H1 (cell line): ENCODE measurements around the gene SPAG16. TPM values are rescaled to one million over a fixed set of nuclear protein-coding genes. Genes with fewer than 3 reads are reported as not detected.

Source experiments
- CTCF ChIA-PET: fragments of 300-600 bp; sonication (Branson Sonifier 250); formaldehyde crosslinking; loops from one replicate; lab custom pipeline; 2021; ENCODE audit not compliant: partially characterized antibody; lab: Charles Lee
- POLR2A ChIA-PET: fragments of 300-600 bp; sonication (Branson Sonifier 250); formaldehyde crosslinking; loops from one replicate; lab custom pipeline; 2021; ENCODE audit warnings: inconsistent platforms; ENCODE audit not compliant: partially characterized antibody; lab: Charles Lee
- DNase-seq, 2 experiments: peaks; one replicate each; pipeline versions ENCODE4 v3.0.0 to v3.0.0-alpha.2; 2010 to 2022; ENCODE audit warnings: low spot score in 2 of 2, low read depth in 1 of 2, mixed read lengths in 1 of 2
- FAIRE-seq: peaks from 2 replicates; lab custom pipeline; 2011; peaks lifted over from hg19 to GRCh38; lab: Jason Lieb, UNC
- H2AFZ ChIP-seq: 2 replicates; pipeline ENCODE4 v1.8.1; 2012; ENCODE audit warnings: low read length, inconsistent platforms
- H2AK5ac ChIP-seq: 2 replicates; pipeline ENCODE4 v1.6.1; 2013; ENCODE audit warnings: low read depth, low read length
- H2BK120ac ChIP-seq: replicated peaks from 2 replicates; pipeline ENCODE3; 2013; ENCODE audit warnings: low read depth, low read length, inconsistent platforms
- H2BK12ac ChIP-seq: 2 replicates; pipeline ENCODE4 v1.6.1; 2013; ENCODE audit warnings: low read depth, low read length
- H2BK15ac ChIP-seq: 2 replicates; pipeline ENCODE4 v1.6.1; 2013; ENCODE audit warnings: low read length
- H2BK20ac ChIP-seq: 2 replicates; pipeline ENCODE4 v1.6.1; 2013; ENCODE audit warnings: low read length
- H2BK5ac ChIP-seq: 2 replicates; pipeline ENCODE4 v1.6.1; 2013; ENCODE audit warnings: low read depth, low read length
- H3K14ac ChIP-seq: 2 replicates; pipeline ENCODE4 v1.6.1; 2013; ENCODE audit warnings: inconsistent platforms; ENCODE audit not compliant: insufficient read length
- H3K18ac ChIP-seq: 2 replicates; pipeline ENCODE4 v1.6.1; 2013; ENCODE audit warnings: low read length; ENCODE audit errors: extremely low read depth
- H3K23ac ChIP-seq: 2 replicates; pipeline ENCODE4 v1.6.1; 2013; ENCODE audit warnings: inconsistent platforms; ENCODE audit not compliant: insufficient read length
- H3K23me2 ChIP-seq: 2 replicates; pipeline ENCODE4 v1.6.1; 2013; ENCODE audit warnings: low read depth, low read length
- H3K27ac ChIP-seq: 2 replicates; pipeline ENCODE4 v1.6.1; 2011; ENCODE audit warnings: low read depth, low read length, inconsistent platforms
- H3K27me3 ChIP-seq, 4 experiments: replicated peaks in 1 of 4; 1 replicate in 1 of 4; 2 replicates in 3 of 4; pipeline versions ENCODE4 v1.6.1 to v1.8.1; 2011 to 2013; ENCODE audit warnings: low read length in 3 of 4, mild to moderate bottlenecking in 3 of 4, inconsistent platforms in 2 of 4, mixed read lengths in 2 of 4, moderate library complexity in 1 of 4; ENCODE audit not compliant: control insufficient read depth in 3 of 4, insufficient read depth in 3 of 4; ENCODE audit errors: extremely low read depth in 1 of 4
- H3K36me3 ChIP-seq, 4 experiments: 2 replicates each; pipeline versions ENCODE4 v1.6.1 to v1.8.1; 2011 to 2013; ENCODE audit warnings: mild to moderate bottlenecking in 4 of 4, low read length in 3 of 4, moderate library complexity in 2 of 4, control low read depth in 1 of 4, inconsistent platforms in 1 of 4; ENCODE audit not compliant: insufficient read depth in 4 of 4, control insufficient read depth in 2 of 4
- H3K4ac ChIP-seq: replicated peaks from 2 replicates; pipeline ENCODE3; 2013; ENCODE audit warnings: low read length, low read depth, mixed read lengths, inconsistent platforms; ENCODE audit not compliant: insufficient read length
- H3K4me1 ChIP-seq, 4 experiments: replicated peaks in 1 of 4; 1 replicate in 1 of 4; 2 replicates in 3 of 4; pipeline versions ENCODE4 v1.6.1 to v1.8.1; 2011 to 2013; ENCODE audit warnings: low read length in 3 of 4, inconsistent platforms in 2 of 4, mixed read lengths in 1 of 4; ENCODE audit not compliant: insufficient read depth in 4 of 4, control insufficient read depth in 3 of 4
- H3K4me2 ChIP-seq, 2 experiments: 2 replicates each; pipeline versions ENCODE4 v1.6.1 to v1.8.1; 2011 to 2013; ENCODE audit warnings: low read depth in 2 of 2, low read length in 2 of 2, control low read depth in 1 of 2, inconsistent platforms in 1 of 2, mild to moderate bottlenecking in 1 of 2; ENCODE audit not compliant: insufficient read depth in 1 of 2
- H3K4me3 ChIP-seq, 4 experiments: fragments of 200-600, 300-600 bp in 1 of 4; sonication (generic), shearing (Covaris generic), sonication (Bioruptor Twin) in 1 of 4; 2 replicates each; pipeline versions ENCODE4 v1.5.1 to v1.8.1; 2011 to 2016; ENCODE audit warnings: low read length in 4 of 4, low read depth in 3 of 4, control low read depth in 2 of 4, inconsistent platforms in 2 of 4, mild to moderate bottlenecking in 2 of 4, mixed read lengths in 1 of 4, moderate library complexity in 1 of 4; ENCODE audit not compliant: insufficient read depth in 2 of 4; ENCODE audit errors: extremely low read depth in 1 of 4
- H3K56ac ChIP-seq: replicated peaks from 2 replicates; pipeline ENCODE3; 2013; ENCODE audit warnings: low read depth, mild to moderate bottlenecking, mixed read lengths, low read length, inconsistent platforms; ENCODE audit not compliant: insufficient read length
- H3K79me1 ChIP-seq: 2 replicates; pipeline ENCODE4 v1.6.1; 2013; ENCODE audit warnings: low read depth, low read length, control low read depth
- H3K79me2 ChIP-seq, 2 experiments: 2 replicates each; pipeline versions ENCODE4 v1.6.1 to v1.8.1; 2012 to 2013; ENCODE audit warnings: low read length in 2 of 2, mild to moderate bottlenecking in 2 of 2, inconsistent platforms in 1 of 2; ENCODE audit not compliant: insufficient read depth in 2 of 2, control insufficient read depth in 1 of 2
- H3K9ac ChIP-seq, 4 experiments: replicated peaks in 1 of 4; 1 replicate in 1 of 4; 2 replicates in 3 of 4; pipeline versions ENCODE4 v1.6.1 to v1.8.1; 2011 to 2013; ENCODE audit warnings: low read depth in 3 of 4, low read length in 3 of 4, control low read depth in 2 of 4, mild to moderate bottlenecking in 2 of 4, moderate library complexity in 2 of 4, inconsistent platforms in 1 of 4; ENCODE audit errors: extremely low read depth in 1 of 4
- H3K9me3 ChIP-seq, 2 experiments: 2 replicates each; pipeline versions ENCODE4 v1.6.1 to v1.8.1; 2012 to 2013; ENCODE audit warnings: mild to moderate bottlenecking in 2 of 2, moderate library complexity in 2 of 2, control low read depth in 1 of 2, inconsistent platforms in 1 of 2, low read depth in 1 of 2, low read length in 1 of 2, mixed read lengths in 1 of 2; ENCODE audit not compliant: insufficient read depth in 2 of 2
- H4K20me1 ChIP-seq, 2 experiments: replicated peaks in 1 of 2; 2 replicates each; pipeline versions ENCODE3 to v1.8.1; 2011 to 2013; ENCODE audit warnings: inconsistent platforms in 2 of 2, low read length in 2 of 2, mild to moderate bottlenecking in 1 of 2; ENCODE audit not compliant: insufficient read depth in 2 of 2, control insufficient read depth in 1 of 2
- H4K5ac ChIP-seq: 2 replicates; pipeline ENCODE4 v1.6.1; 2013; ENCODE audit warnings: low read length, low read depth, mixed read lengths, inconsistent platforms; ENCODE audit not compliant: insufficient read length
- H4K8ac ChIP-seq: 2 replicates; pipeline ENCODE4 v1.8.0; 2013; ENCODE audit warnings: mild to moderate bottlenecking, moderate library complexity, low read length, inconsistent platforms; ENCODE audit not compliant: insufficient read depth; ENCODE audit errors: extremely low read depth
- H4K91ac ChIP-seq: replicated peaks from 2 replicates; pipeline ENCODE3; 2013; ENCODE audit warnings: low read length, mixed read lengths, inconsistent platforms; ENCODE audit not compliant: insufficient read length
- CREB1 ChIP-seq: IDR thresholded peaks from 2 replicates; pipeline ENCODE4 v1.6.1; 2012; ENCODE audit warnings: inconsistent platforms
- EP300 ChIP-seq, 2 experiments: IDR thresholded peaks; 1 replicate in 1 of 2; 2 replicates in 1 of 2; pipeline ENCODE4 v1.6.1; 2011 to 2012; ENCODE audit warnings: low read depth in 2 of 2, low read length in 2 of 2, mild to moderate bottlenecking in 2 of 2, borderline replicate concordance in 1 of 2, inconsistent platforms in 1 of 2, moderate library complexity in 1 of 2
- FOSL1 ChIP-seq: IDR thresholded peaks from 2 replicates; pipeline ENCODE4 v1.6.1; 2011; ENCODE audit warnings: mild to moderate bottlenecking, low read depth, low read length, moderate library complexity; ENCODE audit not compliant: insufficient read depth
- PHF8 ChIP-seq: fragments of 200-600 bp; sonication (generic); conservative IDR thresholded peaks from 2 replicates; pipeline ENCODE4 v1.7.1; 2012; ENCODE audit warnings: low read depth, mild to moderate bottlenecking, inconsistent platforms, low read length, moderate library complexity
- RBBP5 ChIP-seq: IDR thresholded peaks from 2 replicates; pipeline ENCODE4 v1.7.1; 2012; ENCODE audit warnings: low read depth, mild to moderate bottlenecking, inconsistent platforms, low read length, moderate library complexity, borderline replicate concordance
- SIRT6 ChIP-seq: IDR thresholded peaks from one replicate; pipeline ENCODE4 v1.7.1; 2012; ENCODE audit warnings: low read length, inconsistent platforms
- SP1 ChIP-seq: IDR thresholded peaks from 2 replicates; pipeline ENCODE4 v1.6.1; 2011; ENCODE audit warnings: low read depth, low read length
- SUZ12 ChIP-seq: fragments of 200-600 bp; sonication (generic); IDR thresholded peaks from 2 replicates; pipeline ENCODE4 v1.6.1; 2012; ENCODE audit warnings: mild to moderate bottlenecking, inconsistent platforms, low read length, moderate library complexity, mixed read lengths
- TBP ChIP-seq: IDR thresholded peaks from 2 replicates; pipeline ENCODE4 v1.6.1; 2011; ENCODE audit warnings: low read depth, low read length, improper control_type of control experiment
- TEAD4 ChIP-seq: IDR thresholded peaks from 2 replicates; pipeline ENCODE4 v1.6.1; 2012; ENCODE audit warnings: low read depth, low read length, inconsistent platforms, mixed read lengths
- USF2 ChIP-seq: IDR thresholded peaks from 2 replicates; pipeline ENCODE4 v1.6.1; 2011; ENCODE audit warnings: low read length, improper control_type of control experiment
- YY1 ChIP-seq: IDR thresholded peaks from 2 replicates; pipeline ENCODE4 v1.6.1; 2011; ENCODE audit warnings: low read depth, mild to moderate bottlenecking, low read length
- WGBS, 2 experiments: shearing (Covaris generic) in 1 of 2; methylation state at CpG; one replicate each; pipeline versions ENCODE4 v1.1.6 to v1.1.7; 2013 to 2015; ENCODE audit warnings: low lambda C conversion rate in 2 of 2, mixed read lengths in 2 of 2, inconsistent platforms in 1 of 2, low coverage in 1 of 2, missing lambda C conversion rate in 1 of 2; ENCODE audit not compliant: insufficient replicate concordance in 2 of 2, insufficient coverage in 1 of 2, insufficient read length in 1 of 2; ENCODE audit errors: extremely low coverage in 1 of 2, missing lambda C conversion rate in 1 of 2; 5-methylcytosine and 5-hydroxymethylcytosine counted together
- polyA plus RNA-seq, 7 experiments: library from polyadenylated mRNA; depleted of rRNA in 3 of 7; stranded (reverse) in 5 of 7; unstranded in 2 of 7; fragments of >200 nt in 5 of 7; fragments of 200-250 nt in 2 of 7; gene quantifications; 1 replicate in 5 of 7; 2 replicates in 1 of 7; 4 replicates in 1 of 7; pipeline versions ENCODE4 v1.2.1 to v1.2.3, GENCODE V29; 2011 to 2013; ENCODE audit warnings: missing spikeins in 2 of 7, mixed read lengths in 2 of 7
- total RNA-seq: library from RNA; stranded (reverse); fragmentation: NEBNext Ultra II Directional; extraction: Animal tissue kit (Norgen Biotek cat#: 25700); gene quantifications from 2 replicates; pipeline ENCODE4 v1.2.1, GENCODE V29; 2021

SPAG16 gene
- total and polyA plus RNA-seq, 2 of the 8 experiments (the other 6 are each of a cell fraction or from before 2014, with no cell fraction given), result 6.0 to 14.9 TPM

- FAIRE-seq, result no peak
- no peaks in the 10 kb centered on the region for H3K79me2 ChIP-seq
- 78% methylated on average over 6 of the region's 6 CpGs; no CpG with 5 or more reads in 1 of the 2 experiments for WGBS, 2 experiments
- no peak overlapping the region for H4K91ac ChIP-seq
- H2BK15ac ChIP-seq, result no peak overlapping the region
- H4K5ac ChIP-seq, result no peak overlapping the region
- no peak overlapping the region for H3K14ac ChIP-seq
- H3K18ac ChIP-seq, result no peak overlapping the region
- no peak overlapping the region for H3K23ac ChIP-seq
- no peak overlapping the region for H3K9ac ChIP-seq
- no peak overlapping the region for H2BK5ac ChIP-seq
- no peak overlapping the region for H3K4me2 ChIP-seq
- H3K36me3 ChIP-seq, result no peaks in the 10 kb centered on the region
- H3K9me3 ChIP-seq, result no peaks in the 10 kb centered on the region
- H2AFZ ChIP-seq, result no peak overlapping the region
- no peaks in the 10 kb centered on the region; a peak in 1 of 7 replicates for H3K4me1 ChIP-seq
- H3K23me2 ChIP-seq, result no peaks in the 10 kb centered on the region; the same call in 1 of the 2 replicates
- H4K20me1 ChIP-seq, result no peaks in the 10 kb centered on the region
- no peak overlapping the region for H3K4me3 ChIP-seq
- no peak overlapping the region for H2AK5ac ChIP-seq
- H3K56ac ChIP-seq, result no peak overlapping the region
- no peak overlapping the region for H2BK120ac ChIP-seq
- H3K4ac ChIP-seq, result no peak overlapping the region
- H4K8ac ChIP-seq, result no peak overlapping the region
- TF ChIP-seq YY1 (no peak), CREB1 (no peak), FOSL1 (no peak), SUZ12 (no peak), SIRT6 (no peak), TBP (no peak), RBBP5 (no peak), SP1 (no peak), TEAD4 (no peak), EP300 (IDR thresholded peaks at IDR 0.05; ENCODE audit: borderline replicate concordance in 1 of 2, low read depth in 2 of 2, low read length in 2 of 2) (no peak), PHF8 (no peak), USF2 (no peak)
- TF ChIP-seq, all 59 proteins: peak for 0
- CTCF ChIA-PET, result no interaction called here
- Histone ChIP-seq H3K27ac (no peak overlapping the region), H3K27me3 (no peaks in the 10 kb centered on the region), H3K79me1 (no peaks in the 10 kb centered on the region), H2BK12ac (no peak overlapping the region), H2BK20ac (no peak overlapping the region)
- DNase-seq, result no peak
- POLR2A ChIA-PET, result no interaction called here
These were observed 22.5 kb upstream of the SPAG16 start for GRCh38 chr2:213261715-213262114.
